Kidney epithelial cell (primary cell): ENCODE results near the gene PCDH15. TPM values are rescaled to one million over a fixed set of nuclear protein-coding genes. Genes with fewer than 3 reads are reported as not detected.

ENCODE experiments used
- DNase-seq: peaks from one replicate; pipeline ENCODE4 v3.0.0-alpha.2; 2010; ENCODE audit warnings: low read depth
- H3K27me3 ChIP-seq: 2 replicates; pipeline ENCODE4 v1.6.0; 2011; ENCODE audit warnings: low read length; ENCODE audit not compliant: control insufficient read depth, insufficient read depth
- H3K36me3 ChIP-seq: 2 replicates; pipeline ENCODE4 v1.5.1; 2011; ENCODE audit warnings: low read length; ENCODE audit not compliant: control insufficient read depth, insufficient read depth
- H3K4me3 ChIP-seq: 2 replicates; pipeline ENCODE4 v1.5.1; 2011; ENCODE audit warnings: low read depth, mild to moderate bottlenecking, control low read depth, low read length
- CTCF ChIP-seq: IDR thresholded peaks from 2 replicates; pipeline ENCODE4 v1.5.1; 2011; ENCODE audit warnings: mild to moderate bottlenecking, moderate library complexity, low read length, control low read depth, inconsistent platforms; ENCODE audit not compliant: insufficient read depth, poor library complexity, severe bottlenecking
- total RNA-seq: library from RNA; depleted of rRNA; stranded (reverse); fragments of >200 nt; gene quantifications from 2 replicates; pipeline ENCODE4 v1.2.3, GENCODE V29; 2015

Gene PCDH15
- total RNA-seq, 1 donor from 2014 or later: not detected

GRCh38 chr10:53980210-53980609 is 820.8 kb downstream of the PCDH15 start:
- H3K27me3 ChIP-seq: no peaks in the 10 kb centered on the region
- no peak overlapping the region for H3K4me3 ChIP-seq
- no peaks in the 10 kb centered on the region for H3K36me3 ChIP-seq
- TF ChIP-seq CTCF: no peak
- DNase-seq: no peak

- no peak for TF ChIP-seq CTCF
- no peak for DNase-seq
- Histone ChIP-seq H3K36me3 (no peaks in the 10 kb centered on the region), H3K27me3 (no peaks in the 10 kb centered on the region), H3K4me3 (no peak overlapping the region)
Observed at GRCh38 chr10:53978301-53978700, 822.7 kb downstream of the PCDH15 start.

GRCh38 chr10:53977267-53977666 is 823.8 kb downstream of the PCDH15 start:
- Histone ChIP-seq H3K4me3 (no peak overlapping the region), H3K36me3 (no peaks in the 10 kb centered on the region), H3K27me3 (no peaks in the 10 kb centered on the region)
- TF ChIP-seq CTCF: no peak
- no peak for DNase-seq

- peak; percentile 1 for DNase-seq
Observed at GRCh38 chr10:53957401-53957800, 843.6 kb downstream of the PCDH15 start.

GRCh38 chr10:53955091-53955490 is 845.9 kb downstream of the PCDH15 start:
- Histone ChIP-seq H3K4me3 (no peak overlapping the region), H3K27me3 (no peaks in the 10 kb centered on the region), H3K36me3 (no peaks in the 10 kb centered on the region)
- DNase-seq: no peak
- no peak for TF ChIP-seq CTCF

More at GRCh38 chr10:53957401-53957800, 843.6 kb downstream of the PCDH15 start:
- Histone ChIP-seq H3K4me3 (no peak overlapping the region), H3K36me3 (no peaks in the 10 kb centered on the region), H3K27me3 (no peaks in the 10 kb centered on the region)
- TF ChIP-seq CTCF: no peak
